SK-N-MC (cell line): Measurements from ENCODE around the gene ITGA3.

Source experiments
- DNase-seq: peaks from one replicate; pipeline ENCODE4 v3.0.0-alpha.2; 2011; ENCODE audit warnings: low read depth, low spot score
- H3K27ac ChIP-seq: fragments of 200-600 bp; sonication (generic); 2 replicates; pipeline ENCODE4 v1.5.1; 2016; ENCODE audit warnings: mixed run types
- H3K36me3 ChIP-seq: fragments of 200-600 bp; sonication (generic); 2 replicates; pipeline ENCODE4 v1.6.1; 2017; ENCODE audit warnings: antibody characterized with exemption, low read length, mixed read lengths; ENCODE audit not compliant: insufficient read depth
- H3K4me3 ChIP-seq: fragments of 200-600 bp; sonication (generic); 2 replicates; pipeline ENCODE4 v1.5.1; 2016
- H3K9ac ChIP-seq: fragments of 200-600 bp; sonication (generic); 2 replicates; pipeline ENCODE4 v1.8.0; 2017; ENCODE audit warnings: mixed run types, mixed read lengths; ENCODE audit not compliant: insufficient read length
- H3K9me3 ChIP-seq: fragments of 200-600 bp; sonication (generic); 2 replicates; pipeline ENCODE4 v1.6.1; 2017; ENCODE audit warnings: low read depth, mild to moderate bottlenecking, antibody characterized with exemption, low read length, moderate library complexity, mixed read lengths
- EZH2 ChIP-seq: fragments of 200-600 bp; sonication (generic); IDR thresholded peaks from one replicate; pipeline ENCODE4 v1.6.1; 2017; ENCODE audit warnings: antibody characterized with exemption
- FOXP2 ChIP-seq: optimal IDR thresholded peaks from 2 replicates; pipeline ENCODE3; 2011; ENCODE audit warnings: mild to moderate bottlenecking, moderate library complexity; ENCODE audit not compliant: insufficient read depth; ENCODE audit errors: extremely low read length, control extremely low read depth
- POLR2AphosphoS5 ChIP-seq: IDR thresholded peaks from 2 replicates; pipeline ENCODE4 v1.6.1; 2012; ENCODE audit warnings: mild to moderate bottlenecking, low read depth, low read length, borderline replicate concordance

The ITGA3 gene

GRCh38 chr17:50118076-50118827, 62.3 kb downstream of the ITGA3 start:
- no peak for DNase-seq
- TF ChIP-seq EZH2 (no peak), FOXP2 (no peak), POLR2AphosphoS5 (no peak)
- H3K9ac ChIP-seq, result no peak overlapping the region
- H3K36me3 ChIP-seq, result no peaks in the 10 kb centered on the region; the same call in 1 of the 2 replicates
- H3K27ac ChIP-seq, result no peak overlapping the region
- H3K4me3 ChIP-seq, result no peak overlapping the region
- H3K9me3 ChIP-seq, result no peaks in the 10 kb centered on the region

GRCh38 chr17:50118828-50119218, 62.9 kb downstream of the ITGA3 start:
- Histone ChIP-seq H3K36me3 (no peaks in the 10 kb centered on the region), H3K27ac (no peak overlapping the region), H3K4me3 (no peak overlapping the region), H3K9me3 (no peaks in the 10 kb centered on the region), H3K9ac (no peak overlapping the region)
- TF ChIP-seq EZH2, result no peak
- TF ChIP-seq POLR2AphosphoS5, result no peak
- no peak for TF ChIP-seq FOXP2
- DNase-seq, result no peak

GRCh38 chr17:50120475-50121253, 64.8 kb downstream of the ITGA3 start:
- H3K9me3 ChIP-seq, result no peaks in the 10 kb centered on the region
- H3K4me3 ChIP-seq, result no peak overlapping the region
- no peak for TF ChIP-seq EZH2
- no peak for TF ChIP-seq POLR2AphosphoS5
- TF ChIP-seq FOXP2, result no peak
- no peaks in the 10 kb centered on the region for H3K36me3 ChIP-seq
- H3K9ac ChIP-seq, result no peak overlapping the region
- no peak for DNase-seq
- no peak overlapping the region for H3K27ac ChIP-seq

GRCh38 chr17:50122945-50123344, 67.0 kb downstream of the ITGA3 start:
- Histone ChIP-seq H3K9me3 (no peaks in the 10 kb centered on the region), H3K9ac (peak overlapping the region; percentile 64), H3K27ac (peak overlapping the region; percentile 96), H3K4me3 (peak overlapping the region; percentile 72), H3K36me3 (no peaks in the 10 kb centered on the region)
- TF ChIP-seq EZH2 (no peak), FOXP2 (no peak)
- DNase-seq, result peak; percentile 28

GRCh38 chr17:50123649-50124349, 67.9 kb downstream of the ITGA3 start:
- H3K9ac ChIP-seq, result peak overlapping the region; percentile 64

GRCh38 chr17:50125420-50125997, 69.6 kb downstream of the ITGA3 start:
- Histone ChIP-seq H3K4me3 (no peak overlapping the region), H3K36me3 (no peaks in the 10 kb centered on the region)

More at GRCh38 chr17:50123649-50124349, 67.9 kb downstream of the ITGA3 start:
- H3K4me3 ChIP-seq, result peak overlapping the region; percentile 72
- H3K27ac ChIP-seq, result peak overlapping the region; percentile 96
- H3K9me3 ChIP-seq, result no peaks in the 10 kb centered on the region
- H3K36me3 ChIP-seq, result no peaks in the 10 kb centered on the region
- TF ChIP-seq POLR2AphosphoS5 (no peak; the same call in 1 of the 2 replicates), EZH2 (no peak), FOXP2 (no peak)
- DNase-seq, result peak; percentile 59

GRCh38 chr17:50127697-50128361, 71.9 kb downstream of the ITGA3 start:
- no peak for DNase-seq
- H3K9me3 ChIP-seq, result no peaks in the 10 kb centered on the region
- H3K9ac ChIP-seq, result no peak overlapping the region
- H3K36me3 ChIP-seq, result no peaks in the 10 kb centered on the region
- TF ChIP-seq POLR2AphosphoS5, result no peak
- TF ChIP-seq EZH2, result no peak
- TF ChIP-seq FOXP2, result no peak
- peak overlapping the region; percentile 62; the same call in 1 of the 2 replicates for H3K27ac ChIP-seq
- no peak overlapping the region; the same call in 1 of the 2 replicates for H3K4me3 ChIP-seq

More at GRCh38 chr17:50125420-50125997, 69.6 kb downstream of the ITGA3 start:
- Histone ChIP-seq H3K9ac (no peak overlapping the region), H3K27ac (no peak overlapping the region), H3K9me3 (no peaks in the 10 kb centered on the region)
- no peak for TF ChIP-seq EZH2
- no peak for DNase-seq
